RPMI8226 (cell line): ENCODE measurements around the gene CDKL4.
"Not testable (repeated sequence)": the region's sequence is repeated elsewhere in the genome, so short reads cannot be mapped to it uniquely, and the experiment has no call there.

Experiments
- DNase-seq: peaks from one replicate; pipeline ENCODE4 v3.0.0-alpha.2; 2015

Gene CDKL4

GRCh38 chr2:39243469-39244123 is at the start of gene CDKL4:
Gene CDKL4, minus strand, starts transcription at chr2:39243970.
- no peak for DNase-seq

- DNase-seq = no peak
These were observed 46.7 kb upstream of the CDKL4 start for GRCh38 chr2:39290433-39290832.

GRCh38 chr2:39289609-39290008 is 45.8 kb upstream of the CDKL4 start:
- no peak for DNase-seq

GRCh38 chr2:39283561-39283960 is 39.8 kb upstream of the CDKL4 start:
- no peak for DNase-seq

GRCh38 chr2:39281391-39281790 is 37.6 kb upstream of the CDKL4 start:
- no peak for DNase-seq

DNA sequence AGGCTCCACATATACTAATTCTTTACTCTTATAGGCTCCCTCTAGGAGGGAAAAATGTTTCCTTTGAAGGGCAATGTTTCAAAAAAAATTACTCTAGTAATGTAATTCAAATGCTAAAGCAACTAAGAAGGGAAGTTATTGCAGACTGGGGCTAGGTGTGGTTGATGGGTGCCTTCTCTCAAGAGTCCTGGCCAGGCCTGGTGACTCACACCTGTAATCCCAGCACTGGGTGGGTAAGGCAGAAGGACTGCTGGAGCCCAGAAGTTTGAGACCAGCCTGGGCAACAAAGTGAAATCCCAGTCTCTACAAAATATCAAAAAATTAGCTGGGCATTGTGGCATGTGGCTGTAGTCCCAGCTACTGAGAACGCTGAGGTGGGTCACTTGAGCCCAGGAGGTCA is 31.2 kb upstream of the CDKL4 start:
- no peak for DNase-seq

GRCh38 chr2:39269941-39270340 is 26.2 kb upstream of the CDKL4 start:
- DNase-seq = no peak

DNA sequence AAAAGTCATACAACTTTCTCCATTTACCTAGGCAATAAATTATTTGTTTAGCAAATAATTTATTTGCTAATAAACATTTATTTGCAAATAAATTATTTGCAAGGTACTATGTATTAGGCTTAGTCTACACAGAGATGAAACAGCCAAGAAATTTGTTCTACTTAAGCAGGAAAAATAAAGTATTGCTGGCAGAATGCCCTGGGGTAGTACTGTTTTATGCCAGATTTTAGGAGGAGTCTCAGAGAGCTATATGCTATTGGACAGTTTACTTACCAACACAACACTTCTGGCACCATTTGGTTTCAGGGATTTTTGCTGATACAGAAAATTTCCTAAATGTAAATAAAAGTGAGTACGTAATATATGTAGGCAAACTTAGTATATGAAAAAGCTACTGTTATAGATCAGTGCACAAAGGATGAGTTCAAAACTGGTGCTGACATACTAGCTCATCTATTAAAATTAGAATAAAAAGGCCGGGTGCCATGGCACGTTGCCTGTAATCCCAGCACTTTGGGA is 23.2 kb upstream of the CDKL4 start:
- no peak for DNase-seq

DNA sequence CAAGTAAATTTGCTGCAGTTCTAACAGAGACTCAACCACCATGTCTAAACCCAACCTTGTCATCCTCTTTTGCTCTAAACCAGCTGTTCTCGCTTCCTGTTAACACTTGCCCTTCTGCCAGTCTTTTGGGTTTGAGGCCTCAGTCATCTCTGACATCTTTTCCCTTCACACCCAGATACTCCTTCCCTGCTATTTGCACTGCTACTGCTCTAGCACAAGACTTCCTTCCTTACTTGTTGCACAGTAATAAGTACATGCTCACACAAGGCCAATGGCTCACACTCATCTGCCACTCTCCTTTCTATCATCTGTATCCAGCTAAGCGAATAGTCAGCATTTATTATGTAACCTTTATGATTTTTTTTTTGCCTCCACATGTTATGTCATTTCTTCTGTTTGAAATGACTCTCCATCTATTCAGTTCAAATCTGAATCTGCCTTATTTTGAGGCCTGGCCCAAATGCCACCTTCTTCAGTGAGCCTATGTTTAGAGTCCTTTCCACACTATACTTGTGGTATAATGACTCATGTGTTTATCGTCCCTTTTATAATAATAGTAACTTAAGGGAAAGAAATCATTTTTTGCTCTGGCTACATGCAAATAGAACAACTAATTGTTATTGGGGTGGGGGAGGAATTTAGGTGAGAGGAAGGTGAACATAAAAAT is 22.5 kb upstream of the CDKL4 start:
- no peak for DNase-seq

DNA sequence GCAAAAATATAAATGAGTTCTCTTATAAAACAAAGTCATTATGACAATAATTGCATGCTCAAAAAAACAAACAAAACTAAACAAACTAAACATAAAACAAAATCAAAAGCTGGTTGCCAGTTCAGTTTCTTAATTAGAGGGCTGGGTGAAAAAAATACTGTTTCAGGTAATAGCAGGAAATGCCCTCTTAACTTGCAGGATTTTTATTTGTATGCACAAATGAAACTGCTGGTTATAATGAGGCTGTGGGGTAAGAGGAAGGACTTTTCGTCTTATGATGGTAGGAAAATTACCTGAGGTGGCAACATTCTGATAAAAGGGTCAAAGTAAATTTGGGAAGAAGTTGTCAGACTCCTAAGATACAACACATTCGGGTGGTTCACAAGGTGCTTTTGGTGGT is 21.5 kb upstream of the CDKL4 start:
- no peak for DNase-seq

DNA sequence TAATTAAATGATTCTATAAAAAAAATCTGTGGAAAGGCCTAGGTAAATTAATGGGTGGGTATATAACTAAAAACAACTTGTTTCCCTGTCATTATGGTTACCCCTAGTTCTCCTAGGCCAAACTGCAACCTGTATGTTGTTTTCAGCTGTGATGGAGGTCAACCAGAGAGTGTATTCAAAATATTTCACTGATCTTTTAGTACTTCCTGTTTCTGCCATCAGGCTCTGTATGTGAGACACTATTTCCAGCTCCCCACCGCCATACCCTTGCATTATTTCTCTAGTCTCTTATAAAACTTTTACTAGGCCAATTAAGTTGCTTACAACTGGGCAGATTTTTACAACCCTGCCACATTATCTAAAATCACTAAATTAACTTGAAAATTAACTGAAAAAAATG is 21.0 kb upstream of the CDKL4 start:
- DNase-seq = no peak

GRCh38 chr2:39260087-39260486 is 16.3 kb upstream of the CDKL4 start:
- no peak for DNase-seq

- no peak for DNase-seq
These were observed 12.3 kb upstream of the CDKL4 start for GRCh38 chr2:39256040-39256439.

GRCh38 chr2:39252888-39253518 is 9.2 kb upstream of the CDKL4 start:
- DNase-seq = no peak

DNA sequence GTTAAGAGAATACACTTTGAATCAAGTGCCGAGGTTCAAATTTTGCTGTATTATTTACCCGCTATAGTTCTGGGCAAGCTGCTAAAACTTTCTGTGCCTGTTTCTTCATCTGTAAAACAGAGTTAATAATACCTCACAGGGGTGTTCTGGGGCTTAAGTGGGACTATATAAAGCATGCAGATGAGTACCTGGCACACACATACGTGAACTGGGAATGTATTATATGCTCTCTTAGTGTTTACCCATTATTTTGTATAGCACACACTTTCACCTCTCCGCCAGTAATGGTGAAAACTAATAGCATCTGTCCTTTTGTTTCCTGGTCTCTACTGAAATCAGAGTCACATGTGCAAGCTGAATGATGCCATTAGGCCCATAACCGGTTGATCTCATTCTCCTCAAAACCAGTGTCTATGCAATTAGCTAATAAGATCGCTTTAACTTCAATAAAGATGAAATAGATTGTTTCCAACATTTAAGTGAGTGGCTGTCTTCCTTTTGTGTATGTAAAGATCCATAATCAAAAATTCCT is 3.8 kb upstream of the CDKL4 start:
- DNase-seq = no peak

- DNase-seq = no peak
These were observed 2.7 kb upstream of the CDKL4 start for GRCh38 chr2:39246382-39246980.

GRCh38 chr2:39244963-39245625 is 1.3 kb upstream of the CDKL4 start:
- not testable (repeated sequence) for DNase-seq

DNA sequence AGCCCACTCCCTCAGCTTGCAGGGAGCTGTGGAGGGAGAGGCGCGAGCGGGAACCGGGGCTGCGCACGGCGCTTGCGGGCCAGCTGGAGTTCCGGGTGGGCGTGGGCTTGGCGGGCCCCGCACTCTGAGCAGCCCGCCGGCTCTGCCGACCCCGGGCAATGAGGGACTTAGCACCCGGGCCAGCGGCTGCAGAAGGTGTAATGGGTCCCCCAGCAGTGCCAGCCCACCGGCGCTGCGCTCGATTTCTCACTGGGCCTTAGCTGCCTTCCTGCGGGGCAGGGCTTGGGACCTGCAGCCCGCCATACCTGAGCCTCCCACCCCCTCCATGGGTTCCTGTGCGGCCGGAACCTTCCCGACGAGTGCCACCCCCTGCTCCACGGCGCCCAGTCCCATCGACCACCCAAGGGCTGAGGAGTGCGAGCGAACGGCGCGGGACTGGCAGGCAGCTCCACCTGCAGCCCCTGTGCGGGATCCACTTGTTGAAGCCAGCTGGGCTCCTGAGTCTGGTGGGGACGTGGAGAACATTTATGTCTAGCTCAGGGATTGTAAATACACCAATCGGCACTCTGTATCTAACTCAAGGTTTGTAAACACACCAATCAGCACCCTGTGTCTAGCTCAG is 582 bp upstream of the CDKL4 start:
- not testable (repeated sequence) for DNase-seq

- no peak for DNase-seq
These were observed 2.2 kb downstream of the CDKL4 start for GRCh38 chr2:39241588-39241987.

- no peak for DNase-seq
These were observed 3.0 kb downstream of the CDKL4 start for GRCh38 chr2:39240758-39241157.

DNA sequence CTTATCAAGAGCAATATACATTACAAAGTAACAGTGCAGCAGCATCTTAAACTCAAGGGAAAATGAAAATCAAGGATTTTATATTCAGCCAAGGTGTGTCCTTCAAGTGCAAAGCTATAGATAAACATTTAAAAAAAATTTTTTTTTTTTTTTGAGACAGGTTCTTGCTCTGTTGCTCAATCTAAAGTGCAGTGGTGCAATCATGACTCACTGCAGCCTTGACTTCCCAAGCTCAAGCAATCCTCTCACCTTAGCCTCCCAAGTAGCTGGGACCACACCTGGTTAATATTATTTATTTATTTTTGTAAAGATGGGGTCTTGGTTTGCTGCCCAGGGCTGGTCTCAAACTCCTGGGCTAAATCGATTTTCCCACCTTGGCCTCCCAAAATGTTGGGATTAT is 9.0 kb downstream of the CDKL4 start:
- no peak for DNase-seq

GRCh38 chr2:39232141-39232540 is 11.6 kb downstream of the CDKL4 start:
- DNase-seq = no peak
